ENCODE results near the gene TBC1D8.

TBC1D8 gene

GRCh38 chr2:101162561-101163330 lies 11.6 kb upstream of the TBC1D8 start:
- DNase-seq (ENCODE audit: low spot score), result no peak

- no peak for DNase-seq (ENCODE audit: low spot score)
Measured at GRCh38 chr2:101161658-101162057, 10.5 kb upstream of the TBC1D8 start.

DNA sequence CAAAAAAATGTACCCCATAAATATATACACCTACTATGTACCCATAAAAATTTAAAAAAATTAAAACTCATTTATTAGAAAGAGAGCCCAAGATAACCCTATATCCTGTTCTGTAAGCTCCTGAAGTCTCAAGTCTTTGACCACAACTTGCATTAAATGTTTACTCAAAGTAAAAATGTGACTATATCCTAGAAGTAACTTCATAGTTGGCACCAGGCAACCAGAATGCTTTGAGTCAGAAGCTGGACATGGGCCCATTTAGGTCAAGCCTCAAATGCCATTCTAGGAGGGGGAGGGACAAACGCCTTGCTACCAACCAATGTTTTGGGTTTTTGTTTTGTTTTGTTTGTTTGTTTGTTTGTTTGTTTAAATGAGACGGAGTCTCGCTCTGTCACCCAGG lies 9.3 kb upstream of the TBC1D8 start:
- DNase-seq (ENCODE audit: low spot score), result no peak

DNA sequence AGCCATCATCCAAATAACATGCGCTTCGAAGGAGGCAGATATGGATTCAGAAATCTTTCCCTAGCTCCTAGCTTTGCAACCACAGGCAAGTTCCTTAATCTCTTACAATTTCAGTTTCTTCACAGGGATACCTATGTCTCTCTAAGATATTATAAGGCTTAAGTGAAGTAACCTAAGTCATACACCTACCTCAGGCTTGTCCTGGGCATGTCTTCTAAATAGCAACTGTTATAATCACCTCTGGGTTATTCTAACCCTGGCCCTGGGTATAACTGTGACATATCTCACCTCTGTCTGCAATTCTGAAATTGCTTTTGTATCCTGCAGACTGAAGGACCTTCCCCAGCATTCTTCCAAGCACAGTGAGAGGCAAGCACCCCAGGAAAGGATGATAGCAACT lies 8.3 kb upstream of the TBC1D8 start:
- DNase-seq (ENCODE audit: low spot score), result no peak

GRCh38 chr2:101157272-101157671 lies 6.1 kb upstream of the TBC1D8 start:
- DNase-seq (ENCODE audit: low spot score), result no peak

GRCh38 chr2:101153787-101154186 lies 2.6 kb upstream of the TBC1D8 start:
- no peak for DNase-seq (ENCODE audit: low spot score)

- DNase-seq (ENCODE audit: low spot score), result no peak
Measured at GRCh38 chr2:101153077-101153707, 2.0 kb upstream of the TBC1D8 start.

DNA sequence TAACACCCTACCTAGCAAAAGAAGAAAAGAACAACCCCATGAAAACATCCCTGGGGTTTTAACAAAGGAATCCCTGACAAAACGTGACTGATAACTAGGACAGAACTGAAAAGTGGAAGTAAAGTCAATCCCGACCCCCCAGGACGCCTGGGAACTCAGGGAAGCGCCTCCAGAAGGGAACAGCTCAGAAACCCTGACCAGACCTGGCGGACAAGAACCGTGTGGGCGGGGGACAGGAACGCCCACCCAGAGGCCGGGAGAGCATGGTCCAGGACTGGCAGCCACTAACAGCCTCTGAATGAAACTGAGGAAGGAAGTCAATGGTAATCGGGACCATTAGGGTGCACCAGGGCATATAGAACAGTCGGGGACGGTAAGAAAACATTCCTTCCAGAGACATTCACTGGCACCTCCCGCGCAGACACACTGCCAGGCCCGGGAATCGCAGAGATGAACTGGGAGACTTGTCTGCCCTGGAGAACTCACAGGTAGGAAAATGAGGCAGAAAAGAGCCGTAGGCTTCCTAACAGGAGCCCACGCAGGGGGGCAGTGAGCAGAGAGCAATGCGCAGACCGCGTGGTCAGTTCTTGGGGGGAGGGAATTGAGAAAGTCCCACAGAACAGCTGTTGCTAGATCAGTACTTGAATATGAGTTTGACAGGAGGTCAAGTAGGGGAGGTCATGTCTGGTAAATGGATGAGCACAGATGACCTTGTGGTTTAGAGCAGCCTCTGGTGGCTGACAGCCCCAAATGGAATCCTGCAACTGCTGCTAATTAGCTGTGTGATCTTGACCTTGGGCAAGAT lies 1.3 kb upstream of the TBC1D8 start:
- DNase-seq (ENCODE audit: low spot score), result peak; percentile 61

DNA sequence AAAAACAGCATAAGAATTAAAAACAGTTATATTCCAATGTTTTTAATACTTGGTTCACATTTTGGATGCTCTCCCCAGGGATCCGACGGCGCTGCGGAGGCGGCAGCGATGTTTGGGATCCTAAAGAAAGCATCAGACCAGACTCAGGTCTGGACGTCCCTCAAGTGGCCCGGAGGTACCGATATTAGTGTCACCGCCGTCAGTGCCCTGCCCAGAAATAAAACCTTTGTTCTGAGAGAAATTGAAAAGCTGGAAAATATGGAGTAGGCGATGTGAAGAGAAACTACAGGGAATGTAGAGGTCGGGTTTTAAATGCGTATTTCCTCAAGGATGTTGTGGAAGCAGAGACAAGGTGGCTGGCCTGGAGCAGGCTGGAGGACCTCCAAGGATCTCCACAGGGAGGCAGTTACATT lies 683 bp upstream of the TBC1D8 start:
- peak; percentile 15 for DNase-seq (ENCODE audit: low spot score)

DNA sequence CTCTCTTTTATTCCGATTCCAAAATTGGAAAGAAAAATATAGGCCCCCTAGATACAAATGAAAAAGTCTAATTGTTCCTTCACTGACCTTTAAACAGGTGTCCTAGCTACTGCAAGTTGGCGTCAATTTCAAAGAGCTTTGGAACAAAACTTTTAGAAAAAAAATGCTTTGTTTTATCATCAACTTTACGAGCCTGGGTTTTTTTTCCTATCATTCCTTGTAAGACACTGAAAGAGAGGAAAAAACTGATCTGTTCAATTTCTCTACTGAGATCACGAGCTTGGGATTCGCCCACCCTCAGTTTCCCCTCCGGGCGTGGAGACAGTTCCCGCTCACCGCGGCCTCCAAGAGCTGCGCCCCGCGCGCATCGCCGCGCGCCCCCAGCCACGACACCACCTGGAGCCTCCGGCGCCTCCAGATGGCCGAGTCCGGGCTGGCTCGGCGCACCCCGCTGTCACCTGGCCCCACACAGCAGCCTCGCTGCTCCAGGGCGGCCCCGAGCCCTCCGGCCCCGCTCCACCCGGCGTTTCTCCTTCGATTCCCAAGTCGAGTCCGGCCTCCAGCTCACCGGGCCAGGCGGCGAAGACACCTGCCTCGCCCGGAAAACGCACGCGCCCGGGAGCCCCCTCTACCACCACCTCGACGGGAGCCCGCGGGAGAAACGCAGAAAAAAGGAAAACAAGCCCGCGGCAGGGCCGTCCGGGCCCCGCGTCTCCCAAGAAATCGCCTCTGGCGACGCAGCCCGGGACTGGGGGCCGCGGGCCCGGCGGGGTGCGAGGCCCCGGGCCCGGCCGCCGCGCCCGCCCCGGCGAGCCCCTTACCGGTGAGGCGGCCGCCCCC lies 656 bp downstream of the TBC1D8 start:
- DNase-seq (ENCODE audit: low spot score), result peak; percentile 6

DNA sequence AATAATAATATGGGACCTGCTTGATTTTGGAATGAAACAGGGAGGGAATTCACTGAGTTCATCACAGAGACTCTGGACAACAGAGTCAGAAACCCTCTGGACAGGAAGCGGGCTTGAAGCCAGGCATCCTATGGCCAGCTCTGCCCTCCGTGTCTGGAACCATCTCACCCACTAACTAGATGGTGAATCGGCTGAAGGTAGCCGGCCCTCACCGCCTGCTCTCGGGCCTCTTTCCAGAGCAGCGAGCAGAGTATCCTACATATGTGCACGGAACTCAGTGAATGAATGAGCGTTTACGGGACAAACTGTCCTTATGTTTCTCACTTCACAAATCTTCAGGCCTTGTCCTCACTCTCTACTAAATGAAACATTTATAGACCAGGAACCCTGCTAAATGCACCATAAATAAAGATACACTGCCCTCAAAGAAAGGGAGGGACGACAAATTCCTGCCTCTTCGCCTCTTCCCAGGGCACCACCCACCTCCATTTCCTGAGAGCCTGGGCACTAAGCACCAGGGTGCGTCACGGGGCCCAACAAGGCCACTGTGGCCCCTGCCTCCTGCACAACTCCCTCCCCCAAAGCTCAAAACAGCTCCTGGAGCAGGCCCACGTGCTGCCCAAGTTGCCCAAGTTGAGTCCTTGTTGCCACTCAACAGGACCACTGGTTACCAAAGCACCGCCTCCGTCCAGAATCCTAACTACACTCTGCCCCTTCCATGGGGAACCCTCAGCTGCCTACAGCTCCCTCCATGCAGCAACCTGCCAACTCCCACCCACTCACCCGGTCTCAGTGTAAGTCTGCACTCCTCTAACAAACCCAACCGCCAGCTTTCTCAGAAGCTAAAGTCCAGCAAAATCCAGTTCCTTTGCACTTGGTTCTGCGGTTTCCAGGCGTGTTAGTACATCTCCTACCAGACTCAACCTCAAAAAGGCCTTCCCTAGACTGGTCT lies 1.7 kb downstream of the TBC1D8 start:
- no peak for DNase-seq (ENCODE audit: low spot score)

DNA sequence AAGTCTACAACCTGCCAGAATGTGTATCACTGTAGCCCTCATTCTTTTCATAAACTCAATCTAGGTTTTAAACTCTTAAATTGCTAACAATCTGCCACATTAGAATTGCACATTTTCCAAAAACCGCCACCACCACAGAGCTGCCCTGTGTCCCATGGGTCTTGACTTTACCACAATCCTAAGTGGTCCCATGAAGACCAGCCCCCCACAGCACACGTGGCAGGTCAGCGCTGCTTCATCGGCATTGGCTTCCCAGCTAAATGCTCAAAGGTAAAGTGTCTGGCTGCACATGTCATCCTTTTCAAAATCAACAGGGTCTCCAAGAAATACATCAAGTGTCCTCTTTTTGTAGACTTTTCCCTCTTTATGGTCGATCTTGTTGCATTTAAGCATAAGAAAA lies 2.4 kb downstream of the TBC1D8 start:
- DNase-seq (ENCODE audit: low spot score), result no peak

- DNase-seq (ENCODE audit: low spot score), result no peak
Measured at GRCh38 chr2:101147971-101148370, 3.2 kb downstream of the TBC1D8 start.

DNA sequence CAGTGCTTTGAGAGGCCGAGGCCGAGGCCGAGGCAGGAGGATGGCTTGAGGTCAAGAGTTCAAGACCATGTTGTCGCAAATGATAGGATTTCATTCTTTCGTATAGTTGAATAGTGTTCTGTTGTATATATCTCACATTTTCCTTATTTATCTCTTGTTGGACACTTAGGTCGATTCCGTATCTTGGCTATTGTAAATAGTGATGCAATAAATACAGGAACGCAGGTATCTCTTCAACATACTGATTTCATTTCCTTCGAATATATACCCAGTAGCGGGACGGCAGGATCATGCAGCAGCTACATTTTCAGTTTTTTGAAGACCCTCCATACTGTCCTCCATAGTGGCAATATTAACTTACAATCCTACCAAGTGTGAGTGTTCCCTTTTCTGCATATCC lies 4.1 kb downstream of the TBC1D8 start:
- no peak for DNase-seq (ENCODE audit: low spot score)

DNA sequence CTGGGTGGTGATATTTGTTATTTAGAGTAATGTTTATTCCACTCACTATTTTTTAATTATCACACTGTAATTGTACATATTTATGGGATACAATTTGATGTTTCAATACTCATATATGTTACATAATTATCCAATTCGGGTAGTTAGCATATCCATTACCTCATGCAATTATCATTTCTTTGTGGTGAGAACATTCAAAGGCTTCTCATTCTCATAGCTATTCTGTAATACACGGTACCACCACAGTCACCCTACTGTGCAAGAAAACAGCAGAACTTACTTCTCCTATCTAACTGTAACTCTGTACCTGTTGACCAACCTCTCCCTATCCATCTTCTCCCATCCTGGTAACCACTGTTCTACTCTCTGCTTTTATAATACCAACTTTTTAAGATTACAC lies 4.6 kb downstream of the TBC1D8 start:
- DNase-seq (ENCODE audit: low spot score), result no peak

- DNase-seq (ENCODE audit: low spot score), result no peak
Measured at GRCh38 chr2:101145406-101145805, 5.8 kb downstream of the TBC1D8 start.

GRCh38 chr2:101142163-101142562 lies 9.0 kb downstream of the TBC1D8 start:
- DNase-seq (ENCODE audit: low spot score), result no peak

DNA sequence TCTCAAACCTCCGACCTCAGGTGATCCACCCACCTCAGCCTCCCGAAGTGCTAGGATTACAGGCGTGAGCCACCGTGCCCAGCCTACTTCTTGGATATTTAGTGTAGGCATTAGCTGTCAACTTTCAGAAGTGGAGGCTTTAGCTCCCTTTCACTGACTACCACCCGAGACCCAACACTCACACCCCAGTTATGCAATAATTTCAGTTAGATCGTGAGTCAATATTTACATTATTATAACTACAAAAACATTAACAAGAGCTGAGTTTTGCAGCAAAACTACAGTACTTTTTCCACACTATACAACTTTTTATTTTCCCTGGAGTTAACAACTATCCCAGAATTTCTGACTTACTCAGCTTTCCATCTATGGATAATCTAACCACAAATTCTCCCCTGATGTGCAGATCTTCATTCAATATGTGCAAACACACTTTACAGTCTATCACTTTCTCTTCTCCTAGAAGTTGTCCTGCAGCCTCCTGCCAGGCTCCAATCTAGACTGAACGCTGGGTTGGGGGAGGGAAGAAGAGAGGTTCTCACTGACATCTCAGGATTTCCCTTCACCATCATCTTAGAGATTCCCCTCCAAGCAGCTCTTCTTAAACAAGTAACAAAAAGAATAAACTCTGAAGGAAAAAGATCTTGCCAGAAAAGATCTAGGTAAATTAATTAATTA lies 10.1 kb downstream of the TBC1D8 start:
- no peak for DNase-seq (ENCODE audit: low spot score)

- no peak for DNase-seq (ENCODE audit: low spot score)
Measured at GRCh38 chr2:101140237-101140636, 10.9 kb downstream of the TBC1D8 start.

DNA sequence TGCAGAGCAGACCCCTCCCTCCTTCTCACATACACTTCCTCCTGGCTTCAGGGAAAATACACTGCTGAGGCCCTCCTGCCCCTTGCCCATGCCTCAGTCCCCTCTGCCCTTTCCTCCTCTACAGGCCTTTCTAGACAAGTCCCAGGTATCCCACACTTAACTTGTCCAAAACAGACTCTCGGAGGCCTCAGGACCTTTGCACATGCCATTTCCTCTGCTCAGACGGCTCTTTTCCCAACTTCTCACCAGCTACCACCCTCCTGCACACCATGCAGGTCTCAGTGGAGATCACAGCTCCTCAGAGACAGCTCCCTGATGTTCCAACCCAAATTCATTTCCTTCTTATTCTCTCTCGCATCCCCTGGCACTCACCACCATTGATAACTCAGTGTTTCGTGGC lies 11.7 kb downstream of the TBC1D8 start:
- no peak for DNase-seq (ENCODE audit: low spot score)
